WTC11 (cell line): Measurements from ENCODE around the gene LIN7A.

Experiments used
- CBFB ChIP-seq: sonication (generic); formaldehyde crosslinking; IDR thresholded peaks from 2 replicates; pipeline ENCODE4 v1.8.1; 2022; ENCODE audit warnings: mild to moderate bottlenecking, low read depth, missing genetic modification reagents
- CREB1 ChIP-seq: sonication (generic); formaldehyde crosslinking; IDR thresholded peaks from 2 replicates; pipeline ENCODE4 v1.8.0; 2023; ENCODE audit warnings: mild to moderate bottlenecking, missing genetic modification reagents
- JAZF1 ChIP-seq: fragments of 250-450 bp; sonication (Bioruptor Pico); IDR thresholded peaks from 2 replicates; pipeline ENCODE4 v1.9.0; 2021; ENCODE audit warnings: moderate library complexity, mild to moderate bottlenecking, inconsistent platforms
- JUN ChIP-seq: sonication (generic); formaldehyde crosslinking; IDR thresholded peaks from 2 replicates; pipeline ENCODE4 v1.8.0; 2023; ENCODE audit warnings: mild to moderate bottlenecking, missing genetic modification reagents
- KAT7 ChIP-seq: sonication (generic); formaldehyde crosslinking; IDR thresholded peaks from 2 replicates; pipeline ENCODE4 v1.8.1; 2023; ENCODE audit warnings: missing genetic modification reagents, mild to moderate bottlenecking, borderline replicate concordance
- NFE2L1 ChIP-seq: sonication (generic); formaldehyde crosslinking; IDR thresholded peaks from 2 replicates; pipeline ENCODE4 v1.8.1; 2023; ENCODE audit warnings: missing genetic modification reagents
- NFYB ChIP-seq: sonication (generic); formaldehyde crosslinking; conservative IDR thresholded peaks from 2 replicates; pipeline ENCODE4 v1.8.0; 2022; ENCODE audit warnings: low read depth, missing genetic modification reagents
- TF ChIP-seq, protein P1 (sequence below): fragments of 200-600 bp; IDR thresholded peaks from 2 replicates; pipeline ENCODE4 v1.8.0; 2022; ENCODE audit warnings: antibody characterized with exemption
- TF ChIP-seq, protein P2 (sequence below): fragments of 250-450 bp; sonication (Bioruptor Pico); IDR thresholded peaks from 2 replicates; pipeline ENCODE4 v1.9.0; 2021; ENCODE audit warnings: mild to moderate bottlenecking, borderline replicate concordance
- TF ChIP-seq, protein P3 (sequence below): sonication (generic); formaldehyde crosslinking; IDR thresholded peaks from 2 replicates; pipeline ENCODE4 v1.8.0; 2022; ENCODE audit warnings: mild to moderate bottlenecking, missing genetic modification reagents

DNA sequence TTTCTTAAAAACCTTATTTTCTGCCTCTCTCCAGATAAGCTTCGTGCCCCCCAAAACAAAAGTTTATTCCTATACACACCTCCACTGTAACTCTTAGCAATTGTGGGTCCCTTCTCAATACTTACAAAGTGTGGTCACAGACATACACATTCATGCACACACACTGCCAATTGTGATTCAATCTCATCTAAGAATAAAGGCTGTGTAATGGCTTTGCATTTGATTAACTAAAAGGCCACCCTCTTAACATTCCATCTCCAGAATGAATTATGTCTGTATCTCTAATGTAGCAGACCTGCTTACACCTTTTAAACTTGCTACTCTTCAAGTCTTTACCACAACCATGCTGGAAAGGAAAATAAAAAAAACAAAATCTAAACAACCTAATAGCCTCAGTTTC lies 171.5 kb downstream of the LIN7A start:
- TF ChIP-seq, protein P1, sequence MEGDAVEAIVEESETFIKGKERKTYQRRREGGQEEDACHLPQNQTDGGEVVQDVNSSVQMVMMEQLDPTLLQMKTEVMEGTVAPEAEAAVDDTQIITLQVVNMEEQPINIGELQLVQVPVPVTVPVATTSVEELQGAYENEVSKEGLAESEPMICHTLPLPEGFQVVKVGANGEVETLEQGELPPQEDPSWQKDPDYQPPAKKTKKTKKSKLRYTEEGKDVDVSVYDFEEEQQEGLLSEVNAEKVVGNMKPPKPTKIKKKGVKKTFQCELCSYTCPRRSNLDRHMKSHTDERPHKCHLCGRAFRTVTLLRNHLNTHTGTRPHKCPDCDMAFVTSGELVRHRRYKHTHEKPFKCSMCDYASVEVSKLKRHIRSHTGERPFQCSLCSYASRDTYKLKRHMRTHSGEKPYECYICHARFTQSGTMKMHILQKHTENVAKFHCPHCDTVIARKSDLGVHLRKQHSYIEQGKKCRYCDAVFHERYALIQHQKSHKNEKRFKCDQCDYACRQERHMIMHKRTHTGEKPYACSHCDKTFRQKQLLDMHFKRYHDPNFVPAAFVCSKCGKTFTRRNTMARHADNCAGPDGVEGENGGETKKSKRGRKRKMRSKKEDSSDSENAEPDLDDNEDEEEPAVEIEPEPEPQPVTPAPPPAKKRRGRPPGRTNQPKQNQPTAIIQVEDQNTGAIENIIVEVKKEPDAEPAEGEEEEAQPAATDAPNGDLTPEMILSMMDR, result no peak
- TF ChIP-seq, protein P2, sequence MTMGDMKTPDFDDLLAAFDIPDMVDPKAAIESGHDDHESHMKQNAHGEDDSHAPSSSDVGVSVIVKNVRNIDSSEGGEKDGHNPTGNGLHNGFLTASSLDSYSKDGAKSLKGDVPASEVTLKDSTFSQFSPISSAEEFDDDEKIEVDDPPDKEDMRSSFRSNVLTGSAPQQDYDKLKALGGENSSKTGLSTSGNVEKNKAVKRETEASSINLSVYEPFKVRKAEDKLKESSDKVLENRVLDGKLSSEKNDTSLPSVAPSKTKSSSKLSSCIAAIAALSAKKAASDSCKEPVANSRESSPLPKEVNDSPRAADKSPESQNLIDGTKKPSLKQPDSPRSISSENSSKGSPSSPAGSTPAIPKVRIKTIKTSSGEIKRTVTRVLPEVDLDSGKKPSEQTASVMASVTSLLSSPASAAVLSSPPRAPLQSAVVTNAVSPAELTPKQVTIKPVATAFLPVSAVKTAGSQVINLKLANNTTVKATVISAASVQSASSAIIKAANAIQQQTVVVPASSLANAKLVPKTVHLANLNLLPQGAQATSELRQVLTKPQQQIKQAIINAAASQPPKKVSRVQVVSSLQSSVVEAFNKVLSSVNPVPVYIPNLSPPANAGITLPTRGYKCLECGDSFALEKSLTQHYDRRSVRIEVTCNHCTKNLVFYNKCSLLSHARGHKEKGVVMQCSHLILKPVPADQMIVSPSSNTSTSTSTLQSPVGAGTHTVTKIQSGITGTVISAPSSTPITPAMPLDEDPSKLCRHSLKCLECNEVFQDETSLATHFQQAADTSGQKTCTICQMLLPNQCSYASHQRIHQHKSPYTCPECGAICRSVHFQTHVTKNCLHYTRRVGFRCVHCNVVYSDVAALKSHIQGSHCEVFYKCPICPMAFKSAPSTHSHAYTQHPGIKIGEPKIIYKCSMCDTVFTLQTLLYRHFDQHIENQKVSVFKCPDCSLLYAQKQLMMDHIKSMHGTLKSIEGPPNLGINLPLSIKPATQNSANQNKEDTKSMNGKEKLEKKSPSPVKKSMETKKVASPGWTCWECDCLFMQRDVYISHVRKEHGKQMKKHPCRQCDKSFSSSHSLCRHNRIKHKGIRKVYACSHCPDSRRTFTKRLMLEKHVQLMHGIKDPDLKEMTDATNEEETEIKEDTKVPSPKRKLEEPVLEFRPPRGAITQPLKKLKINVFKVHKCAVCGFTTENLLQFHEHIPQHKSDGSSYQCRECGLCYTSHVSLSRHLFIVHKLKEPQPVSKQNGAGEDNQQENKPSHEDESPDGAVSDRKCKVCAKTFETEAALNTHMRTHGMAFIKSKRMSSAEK (CRISPR knock-in tag), result no peak
- TF ChIP-seq NFYB (CRISPR knock-in tag) (no peak), JAZF1 (CRISPR knock-in tag) (no peak), KAT7 (CRISPR knock-in tag) (no peak), NFE2L1 (CRISPR knock-in tag) (no peak), CREB1 (CRISPR knock-in tag) (no peak), JUN (CRISPR knock-in tag) (no peak), CBFB (CRISPR knock-in tag) (no peak)
- TF ChIP-seq, protein P3, sequence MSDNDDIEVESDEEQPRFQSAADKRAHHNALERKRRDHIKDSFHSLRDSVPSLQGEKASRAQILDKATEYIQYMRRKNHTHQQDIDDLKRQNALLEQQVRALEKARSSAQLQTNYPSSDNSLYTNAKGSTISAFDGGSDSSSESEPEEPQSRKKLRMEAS (CRISPR knock-in tag), result no peak
